Measurements from ENCODE around the gene SVEP1.
"Not testable (repeated sequence)": the region's sequence is repeated elsewhere in the genome, so short reads cannot be mapped to it uniquely, and the experiment has no call there.

SVEP1 gene

GRCh38 chr9:110358992-110359391, 220.5 kb downstream of the SVEP1 start:
- DNase-seq (ENCODE audit: low spot score) = not testable (repeated sequence)

GRCh38 chr9:110357505-110357904, 222.0 kb downstream of the SVEP1 start:
- DNase-seq (ENCODE audit: low spot score) = no peak

DNA sequence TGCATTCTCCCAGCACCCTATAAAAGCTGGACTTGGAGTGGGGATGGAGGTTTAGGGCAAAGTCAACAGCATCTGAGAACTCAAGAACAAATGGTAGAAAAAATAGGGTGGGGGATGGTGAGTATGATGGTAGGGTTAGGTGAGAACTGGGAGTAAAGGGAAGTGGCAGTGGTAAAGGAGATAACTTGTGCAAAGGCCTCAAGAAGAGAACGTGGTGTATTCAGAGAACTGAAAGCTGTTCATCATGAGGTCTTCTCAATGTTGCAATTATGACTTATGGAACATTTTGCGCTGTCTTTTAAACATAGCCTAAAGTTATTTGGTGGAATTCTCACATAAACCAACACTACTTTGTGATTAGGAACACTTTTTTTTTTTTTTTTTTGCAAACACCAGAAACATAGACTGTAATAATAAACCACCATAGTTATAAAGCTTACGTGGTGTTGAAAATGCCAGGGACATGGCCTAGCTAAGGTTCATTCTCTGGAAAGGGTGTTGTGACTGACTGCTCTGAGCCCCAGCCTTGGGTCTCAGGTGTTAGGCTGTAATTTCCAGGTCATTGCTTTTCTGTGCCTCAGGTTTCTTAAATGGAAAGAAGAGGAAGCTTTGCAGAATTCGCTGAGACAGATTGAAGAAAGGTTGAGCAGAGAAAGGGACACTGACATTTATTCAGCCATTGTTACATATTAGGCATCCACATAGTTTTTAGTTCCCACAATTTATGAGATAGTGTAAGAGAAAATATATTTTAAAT, 222.7 kb downstream of the SVEP1 start:
- DNase-seq (ENCODE audit: low spot score) = no peak

- no peak for DNase-seq (ENCODE audit: low spot score)
Measured at GRCh38 chr9:110355911-110356310, 223.6 kb downstream of the SVEP1 start.

DNA sequence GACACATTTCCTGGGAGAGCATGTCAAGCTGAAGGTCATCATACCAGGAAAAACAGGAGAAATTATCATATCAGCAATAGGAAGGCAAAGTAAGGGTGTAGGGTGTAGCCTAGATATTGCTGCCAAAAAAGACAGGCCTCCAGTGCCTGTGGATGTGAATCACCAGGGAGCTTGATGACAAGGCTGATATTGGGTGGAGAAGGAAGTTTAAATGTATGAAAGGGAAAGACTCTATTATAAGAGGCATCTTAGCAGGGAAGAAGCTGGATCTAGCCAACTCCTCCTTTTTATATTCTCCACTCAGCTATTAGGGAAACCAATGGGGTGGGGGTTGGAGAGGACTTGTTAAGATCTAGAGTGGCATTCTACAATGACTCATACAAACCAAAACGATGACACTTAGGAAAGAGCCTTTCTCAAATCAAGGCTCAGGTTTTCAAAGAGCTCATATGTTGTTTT, 228.5 kb downstream of the SVEP1 start:
- no peak for DNase-seq (ENCODE audit: low spot score)

DNA sequence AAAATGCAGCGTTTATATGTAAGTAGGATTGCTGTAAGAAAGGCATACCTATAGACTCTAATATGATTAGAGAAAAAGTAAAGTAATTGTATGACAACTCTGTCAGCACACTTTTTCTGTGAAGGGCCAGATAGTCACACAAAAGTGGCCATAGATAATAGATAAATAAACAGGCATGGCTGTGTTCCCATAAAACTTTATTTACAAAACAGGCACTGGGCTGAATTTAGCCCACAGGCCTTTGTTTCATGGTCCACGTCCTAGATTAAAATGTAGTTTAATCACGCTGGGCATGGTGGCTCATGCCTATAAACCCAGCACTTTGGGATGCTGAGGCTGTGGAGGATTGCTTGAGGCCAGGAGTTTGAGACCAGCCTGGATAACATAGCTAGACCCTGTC, 233.2 kb downstream of the SVEP1 start:
- no peak for DNase-seq (ENCODE audit: low spot score)

DNA sequence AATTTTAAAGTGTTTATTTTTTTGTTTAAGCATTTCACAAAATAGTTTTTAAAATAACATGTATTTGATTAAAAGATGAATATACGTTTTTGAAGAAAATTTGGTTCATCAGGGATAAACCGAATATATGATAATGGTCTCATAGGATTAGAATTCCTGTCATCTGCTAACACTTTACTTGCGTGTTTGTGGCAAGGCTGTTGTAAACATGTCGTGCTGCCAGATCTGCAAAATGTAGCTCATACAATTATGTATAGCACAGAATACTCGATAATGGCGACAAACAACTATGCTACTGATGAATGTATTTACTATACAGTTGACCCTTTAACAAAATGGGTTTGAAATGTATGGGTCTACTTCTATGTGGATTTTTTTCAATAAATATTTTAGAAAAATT, 234.7 kb downstream of the SVEP1 start:
- no peak for DNase-seq (ENCODE audit: low spot score)

DNA sequence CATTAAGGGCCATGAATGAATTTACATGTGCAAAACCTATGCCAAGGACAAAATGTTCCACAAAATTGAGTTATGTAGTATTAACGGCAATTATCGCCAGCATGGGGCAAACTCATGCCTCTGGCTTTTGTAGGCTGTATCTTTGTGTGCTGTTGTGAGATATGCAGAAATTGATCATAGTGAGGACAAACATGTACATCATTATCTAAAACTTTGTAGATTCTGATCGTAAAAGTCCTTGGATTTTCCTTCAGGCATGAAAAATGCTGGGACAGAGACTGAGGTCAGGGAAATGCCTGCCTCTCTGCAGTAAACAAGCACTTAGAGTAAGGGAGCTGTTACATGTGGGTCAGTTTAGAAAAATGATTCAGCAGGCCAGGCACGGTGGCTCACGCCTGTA, 236.0 kb downstream of the SVEP1 start:
- DNase-seq (ENCODE audit: low spot score) = no peak

- DNase-seq (ENCODE audit: low spot score) = no peak
Measured at GRCh38 chr9:110340306-110340705, 239.2 kb downstream of the SVEP1 start.

DNA sequence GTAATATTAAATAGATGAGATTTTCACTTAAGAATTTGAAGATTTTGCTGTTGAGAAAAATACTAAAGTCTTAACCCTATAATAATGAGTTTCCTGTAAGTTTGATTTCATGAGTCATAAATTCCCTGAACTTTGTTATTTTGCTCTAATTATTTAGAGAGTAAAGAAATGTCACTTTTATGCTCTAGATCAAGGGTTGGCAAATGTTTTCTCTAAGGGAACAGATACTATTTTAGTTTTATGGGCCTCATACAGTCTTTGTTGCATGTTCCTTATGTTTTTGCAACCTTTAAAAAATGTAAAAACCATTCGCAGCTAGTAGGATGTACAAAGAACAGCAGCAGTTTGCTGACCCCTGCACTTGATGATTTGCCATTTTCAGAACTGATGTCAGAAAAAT, 241.4 kb downstream of the SVEP1 start:
- DNase-seq (ENCODE audit: low spot score) = no peak

GRCh38 chr9:110337727-110338126, 241.8 kb downstream of the SVEP1 start, which contains the start of gene TXNDC8:
TXNDC8 (minus strand) TSS chr9:110337863.
- DNase-seq (ENCODE audit: low spot score) = no peak

DNA sequence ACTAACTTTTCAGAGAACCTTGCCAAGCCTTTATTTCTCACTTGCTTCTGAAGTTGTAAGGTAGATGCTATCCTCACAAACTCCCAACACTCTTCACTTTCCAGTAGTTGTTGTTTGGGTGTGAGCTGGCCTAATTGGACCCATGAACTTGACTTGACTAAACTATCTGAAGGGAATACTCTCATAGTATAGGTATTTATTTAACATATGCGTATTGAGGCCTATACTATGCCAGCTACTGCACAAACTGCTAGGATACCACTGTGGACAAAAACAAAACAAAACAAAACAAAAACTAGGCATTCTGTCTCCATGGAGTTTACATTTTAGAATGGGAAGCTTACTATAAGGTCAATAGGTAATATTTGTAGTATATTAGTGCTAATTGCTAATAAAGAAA, 243.2 kb downstream of the SVEP1 start:
- no peak for DNase-seq (ENCODE audit: low spot score)

DNA sequence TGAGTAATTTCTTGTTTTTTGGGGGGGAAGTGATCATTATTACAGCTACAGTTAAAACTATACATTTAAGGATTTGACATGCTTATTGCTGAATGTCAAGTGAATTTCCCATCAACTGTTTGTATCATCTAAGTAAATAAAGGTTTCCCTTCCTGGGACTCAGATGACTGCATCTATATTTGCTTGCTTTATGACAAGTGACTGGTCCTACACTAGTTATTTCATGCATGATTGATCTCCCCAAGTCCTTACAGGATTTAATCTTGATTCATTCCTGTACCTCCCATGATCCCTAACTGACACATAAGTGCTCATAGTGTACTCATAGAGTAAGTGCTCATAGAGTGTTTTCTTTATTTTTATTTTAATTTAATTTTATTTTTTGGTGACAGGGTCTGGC, 244.7 kb downstream of the SVEP1 start:
- no peak for DNase-seq (ENCODE audit: low spot score)

DNA sequence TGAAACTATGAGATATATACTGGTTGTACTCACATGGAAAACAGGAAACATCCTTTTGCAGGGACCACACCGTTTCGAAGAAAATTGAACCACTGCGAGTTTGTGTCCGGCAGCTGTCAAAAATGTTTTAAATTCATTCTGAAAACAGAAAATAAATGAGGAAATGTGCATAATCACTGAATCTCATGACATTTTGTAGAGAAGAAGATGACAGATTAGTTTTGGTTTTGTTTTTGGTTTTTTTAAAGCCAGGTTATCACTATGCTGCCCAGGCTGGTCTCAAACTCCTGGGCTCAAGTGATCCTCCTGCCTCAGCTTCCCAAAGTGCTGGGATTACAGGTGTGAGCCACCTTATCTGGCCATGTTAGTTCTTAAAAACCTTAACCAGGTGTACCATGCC, 245.4 kb downstream of the SVEP1 start:
- no peak for DNase-seq (ENCODE audit: low spot score)

- no peak for DNase-seq (ENCODE audit: low spot score)
Measured at GRCh38 chr9:110332766-110333165, 246.8 kb downstream of the SVEP1 start.

GRCh38 chr9:110330484-110331105, 248.9 kb downstream of the SVEP1 start:
- no peak for DNase-seq (ENCODE audit: low spot score)

GRCh38 chr9:110329639-110330230, 249.8 kb downstream of the SVEP1 start:
- no peak for DNase-seq (ENCODE audit: low spot score)

DNA sequence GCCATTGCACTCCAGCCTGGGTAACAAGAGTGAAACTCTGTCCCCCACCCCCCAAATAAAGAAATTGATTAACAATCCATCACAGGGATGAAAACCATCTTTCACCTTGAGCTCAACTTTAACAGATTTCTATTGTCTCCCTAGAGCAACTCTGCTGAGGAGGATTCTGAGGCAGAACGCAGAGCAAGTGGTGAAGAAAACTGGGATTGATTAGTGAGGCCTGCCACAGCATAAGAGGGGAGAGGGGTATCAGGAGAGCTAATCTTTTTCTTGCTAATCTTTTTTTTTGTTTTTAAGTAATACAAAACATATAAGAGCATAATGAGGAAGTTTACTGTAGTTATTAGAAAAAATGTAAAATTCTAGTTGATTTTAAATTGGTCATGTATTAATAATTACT, 250.8 kb downstream of the SVEP1 start:
- DNase-seq (ENCODE audit: low spot score) = no peak

GRCh38 chr9:110327716-110328115, 251.8 kb downstream of the SVEP1 start:
- DNase-seq (ENCODE audit: low spot score) = no peak

DNA sequence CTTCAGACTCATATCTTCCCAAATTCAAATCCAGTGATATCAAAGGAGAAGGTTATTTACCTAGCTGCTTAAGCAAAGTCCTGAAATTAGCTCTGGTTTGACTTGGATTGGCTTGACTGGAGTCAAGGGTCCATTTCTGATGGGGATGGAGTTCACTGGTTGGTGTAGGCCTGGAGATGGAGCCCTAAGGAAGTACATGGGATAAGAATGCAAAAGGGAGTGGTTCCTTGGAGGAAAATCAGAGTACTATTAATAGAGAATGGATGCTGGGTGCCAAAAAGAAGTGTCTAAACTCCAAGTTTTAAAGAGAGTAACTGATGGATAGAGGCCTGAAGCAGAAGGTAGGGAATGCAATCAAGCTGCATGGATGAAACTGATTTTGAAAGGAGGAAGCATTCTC, 255.7 kb downstream of the SVEP1 start:
- no peak for DNase-seq (ENCODE audit: low spot score)

- no peak for DNase-seq (ENCODE audit: low spot score)
Measured at GRCh38 chr9:110320651-110321445, 258.7 kb downstream of the SVEP1 start.

GRCh38 chr9:110319781-110320492, 259.6 kb downstream of the SVEP1 start:
- DNase-seq (ENCODE audit: low spot score) = no peak

All from HuH-7.5 (cell line).